T follicular helper cell (primary cell): Measurements from ENCODE around the gene PFKFB4.

Experiments used
- DNase-seq: peaks from one replicate; pipeline ENCODE4 v3.0.0-alpha.2; 2020; ENCODE audit warnings: low read depth
- total RNA-seq, 2 experiments: gene quantifications; one replicate each; lab custom pipeline; 2026; lab: John Stamatoyannopoulos, UW

PFKFB4 gene
- 0.65 to 4.0 reads per million in 2 experiments for total RNA-seq

DNA sequence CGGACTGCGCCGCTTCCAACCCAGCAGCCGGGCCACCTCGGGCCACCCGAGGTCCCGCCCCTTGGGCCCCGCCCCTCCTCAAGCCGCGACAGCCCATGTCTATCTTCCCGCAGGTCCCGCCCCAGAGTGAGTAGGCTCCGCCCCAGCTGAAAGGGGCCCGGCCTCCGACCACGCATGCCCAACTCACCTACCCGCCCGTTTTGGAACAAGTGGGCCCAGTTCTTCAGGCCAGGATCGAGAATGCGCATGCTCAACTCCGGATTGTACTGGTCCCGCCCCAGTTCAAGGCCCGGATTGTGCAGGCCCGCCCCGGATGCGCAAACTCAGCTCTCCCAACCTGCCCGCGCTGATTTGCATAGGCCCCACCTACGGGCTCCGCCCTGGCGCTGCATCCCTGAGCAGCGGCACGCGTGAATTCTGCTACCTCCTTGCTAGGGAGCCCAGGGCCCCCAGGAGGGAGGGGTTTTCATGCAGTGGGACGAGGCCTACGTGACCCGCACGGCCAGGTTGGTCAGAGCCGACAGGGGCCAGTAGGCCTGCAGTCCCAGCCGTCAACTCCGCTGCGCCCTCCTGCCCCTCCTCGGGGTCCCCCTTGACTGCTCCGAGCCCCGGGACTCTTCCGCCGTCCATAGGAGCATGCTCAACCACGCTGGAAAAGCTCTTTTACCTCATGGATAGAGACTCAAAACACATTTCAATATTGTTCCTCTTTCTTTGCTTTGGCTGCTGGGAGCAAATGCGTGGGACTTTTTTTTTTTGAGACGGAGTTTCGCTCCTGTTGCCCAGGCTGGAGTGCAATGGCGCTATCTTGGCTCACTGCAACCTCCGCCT lies at the start of gene PFKFB4:
PFKFB4 (minus strand) TSS at position 8 of the 831 bp plus-strand sequence. CDS start 26 bp downstream, outside the sequence.
- DNase-seq: peak; percentile 99

DNA sequence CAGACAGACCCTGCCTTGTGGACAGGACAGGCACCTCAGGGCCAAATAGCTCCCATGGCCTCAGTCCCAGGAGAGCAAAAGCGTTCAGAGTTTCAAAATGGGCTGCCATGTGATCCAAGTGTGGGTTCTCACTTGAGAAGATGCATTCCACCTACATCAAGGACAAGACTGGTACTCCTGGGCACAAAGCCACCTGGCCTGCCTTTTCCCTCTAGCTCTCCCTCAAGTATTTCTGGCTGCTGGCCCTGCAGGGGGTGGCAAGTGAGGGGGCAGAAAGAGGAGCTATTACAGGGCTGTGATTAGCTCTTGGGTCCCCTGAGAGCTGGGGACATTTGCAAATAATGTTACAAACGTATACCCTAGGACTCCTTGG lies 45.0 kb upstream of the PFKFB4 start:
- no peak for DNase-seq

GRCh38 chr3:48600711-48601621 lies 44.4 kb upstream of the PFKFB4 start:
- no peak for DNase-seq

DNA sequence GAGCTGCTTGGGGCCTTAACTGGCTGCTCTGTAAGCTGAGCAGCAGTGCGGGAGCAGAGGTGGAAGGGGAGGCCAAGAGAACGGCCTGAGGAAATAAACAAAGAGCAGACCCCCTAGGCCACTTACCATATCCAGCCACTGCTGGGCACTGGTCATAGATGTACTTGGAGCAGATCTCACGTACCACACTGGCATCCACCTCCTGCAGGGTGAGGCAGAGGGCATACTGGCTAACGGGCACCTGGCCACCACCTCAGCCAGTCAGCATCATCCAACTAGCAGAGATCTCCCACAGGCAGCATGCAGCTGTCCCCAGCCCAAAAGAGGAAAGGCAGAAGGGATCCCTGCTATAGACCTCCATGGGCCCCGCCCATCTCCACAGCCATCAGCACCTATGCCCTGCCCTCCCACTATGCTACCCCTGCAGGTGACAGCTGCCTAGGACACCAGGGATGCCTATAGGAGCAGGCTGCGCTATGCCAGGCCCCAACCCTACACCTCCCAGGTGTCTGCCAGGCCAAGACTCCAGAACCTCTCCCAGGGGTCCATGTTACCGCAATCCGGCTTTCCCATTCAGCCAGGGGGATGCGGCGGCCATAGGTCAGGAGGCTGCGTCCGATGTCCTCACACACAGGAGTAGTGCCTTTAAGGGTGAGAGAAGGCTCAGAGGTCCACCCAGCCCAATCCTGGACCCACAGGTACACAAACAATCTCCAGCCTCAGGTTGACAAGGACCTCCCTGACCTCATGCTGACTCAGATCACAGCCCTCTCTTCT lies 43.1 kb upstream of the PFKFB4 start:
- no peak for DNase-seq

DNA sequence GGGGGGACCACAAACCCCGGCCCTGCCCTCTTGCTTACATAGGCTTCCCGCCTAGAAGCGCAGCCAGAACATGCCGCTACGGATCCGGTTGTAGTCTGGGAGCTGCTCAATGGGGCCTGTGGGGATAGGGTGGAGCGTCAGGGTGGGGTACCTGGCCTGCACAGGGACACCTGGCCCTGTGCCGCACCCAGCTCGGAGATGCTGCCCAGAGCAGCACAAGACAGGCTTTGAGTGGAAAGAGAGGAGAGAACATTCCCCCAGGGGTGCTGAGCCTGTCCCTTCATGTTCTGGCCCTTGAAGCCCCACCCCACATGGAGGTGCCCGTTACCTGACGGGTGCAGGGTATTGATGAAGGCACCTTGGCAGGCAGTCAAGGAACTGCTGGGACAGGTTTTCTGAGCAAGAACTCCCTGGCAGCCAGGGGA lies 42.5 kb upstream of the PFKFB4 start:
- DNase-seq: no peak

GRCh38 chr3:48598323-48599076 lies 41.9 kb upstream of the PFKFB4 start:
- no peak for DNase-seq

DNA sequence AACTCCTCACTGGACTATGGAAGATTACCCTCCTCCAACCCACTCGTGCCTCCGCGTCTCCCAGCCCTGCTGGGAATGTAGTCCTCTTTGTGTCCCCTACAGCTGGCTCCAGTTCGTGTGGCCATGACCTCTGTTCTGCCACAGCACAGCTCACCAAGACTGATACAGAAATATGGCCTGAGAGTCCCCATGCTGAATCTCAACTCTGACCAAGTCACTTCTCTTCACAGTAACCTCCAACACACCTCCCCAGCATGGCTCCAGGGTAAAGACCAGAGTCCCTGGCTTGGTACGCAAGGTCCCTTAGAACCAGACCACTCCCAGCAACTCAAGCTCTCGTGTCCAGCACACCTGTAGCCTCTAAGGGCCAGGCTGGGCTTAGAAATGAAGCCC lies 40.8 kb upstream of the PFKFB4 start:
- no peak for DNase-seq

DNA sequence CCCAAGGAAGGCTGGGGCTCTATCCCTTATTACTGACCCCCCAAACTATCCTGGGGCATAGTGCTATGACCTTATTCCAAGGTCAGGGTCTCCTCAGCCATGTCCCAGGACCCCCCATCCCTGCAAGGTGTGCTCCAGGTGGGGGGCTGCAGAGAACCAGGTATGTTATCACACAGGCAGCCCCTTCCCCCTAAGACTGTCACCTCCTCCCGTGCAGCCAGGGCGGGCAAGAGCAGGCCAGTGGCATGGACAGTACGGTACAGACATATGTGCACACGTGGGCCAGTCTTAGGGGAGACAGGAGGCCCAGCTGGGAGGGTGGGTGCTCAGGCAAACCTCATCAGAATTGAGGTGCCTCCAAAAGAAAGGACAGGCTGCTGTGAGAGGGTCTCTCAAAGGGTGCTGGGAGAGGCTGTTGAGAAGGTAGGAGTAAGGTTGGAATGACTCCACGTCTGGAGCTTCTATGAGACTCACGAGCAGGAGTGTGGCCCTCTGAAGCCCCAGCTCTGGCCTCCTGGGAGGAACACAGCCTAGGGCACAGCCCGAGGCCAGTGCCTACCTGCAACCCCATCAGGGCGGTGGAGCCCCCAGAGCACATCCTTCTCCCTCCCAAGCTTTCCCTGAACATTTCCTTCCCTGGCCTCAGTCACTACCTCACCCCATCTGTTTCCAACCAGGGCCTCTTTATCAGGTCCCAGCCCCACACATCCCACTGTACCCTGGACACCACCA lies 40.2 kb upstream of the PFKFB4 start:
- DNase-seq: no peak

GRCh38 chr3:48596157-48596556 lies 39.6 kb upstream of the PFKFB4 start:
- no peak for DNase-seq

GRCh38 chr3:48595526-48596121 lies 39.0 kb upstream of the PFKFB4 start:
- DNase-seq: no peak

GRCh38 chr3:48595075-48595525 lies 38.5 kb upstream of the PFKFB4 start, which contains the start of gene COL7A1:
COL7A1 (minus strand) TSS chr3:48595329; CDS start chr3:48595159, 170 bp downstream.
- no peak for DNase-seq

GRCh38 chr3:48594417-48595049 lies 37.9 kb upstream of the PFKFB4 start:
- DNase-seq: no peak

GRCh38 chr3:48593337-48593736 lies 36.7 kb upstream of the PFKFB4 start:
- no peak for DNase-seq

GRCh38 chr3:48592519-48593087 lies 36.0 kb upstream of the PFKFB4 start:
- no peak for DNase-seq

DNA sequence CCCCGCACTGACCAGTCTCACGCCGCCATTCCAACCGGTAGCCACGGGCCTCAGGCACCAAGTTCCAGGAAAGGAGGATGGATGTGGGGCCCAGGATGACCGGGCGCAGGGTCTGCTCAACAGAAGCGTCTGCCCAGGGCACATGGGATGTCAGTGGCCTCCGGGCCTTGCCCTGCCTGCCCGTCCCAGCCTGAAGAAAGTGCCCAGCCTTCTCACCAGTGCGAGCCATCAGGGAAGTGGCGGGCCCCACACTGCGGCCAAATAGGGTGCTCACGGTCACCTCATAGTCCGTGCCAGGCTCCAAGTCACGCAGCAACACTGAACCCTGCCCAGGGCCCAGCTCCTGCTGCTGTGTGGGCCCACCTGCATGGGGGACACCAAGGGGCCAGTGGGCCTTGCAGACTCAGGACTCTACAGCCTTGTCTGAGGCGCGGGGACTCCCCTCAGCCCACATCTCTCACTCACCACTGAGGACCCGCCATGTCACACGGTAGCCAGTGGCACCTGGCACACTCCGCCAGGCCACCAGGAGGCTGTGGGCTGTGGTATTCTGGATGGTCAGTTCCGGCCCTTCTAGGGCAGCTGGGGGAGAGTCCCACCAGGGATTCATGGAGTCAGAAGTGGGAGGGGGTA lies 35.4 kb upstream of the PFKFB4 start:
- DNase-seq: no peak

DNA sequence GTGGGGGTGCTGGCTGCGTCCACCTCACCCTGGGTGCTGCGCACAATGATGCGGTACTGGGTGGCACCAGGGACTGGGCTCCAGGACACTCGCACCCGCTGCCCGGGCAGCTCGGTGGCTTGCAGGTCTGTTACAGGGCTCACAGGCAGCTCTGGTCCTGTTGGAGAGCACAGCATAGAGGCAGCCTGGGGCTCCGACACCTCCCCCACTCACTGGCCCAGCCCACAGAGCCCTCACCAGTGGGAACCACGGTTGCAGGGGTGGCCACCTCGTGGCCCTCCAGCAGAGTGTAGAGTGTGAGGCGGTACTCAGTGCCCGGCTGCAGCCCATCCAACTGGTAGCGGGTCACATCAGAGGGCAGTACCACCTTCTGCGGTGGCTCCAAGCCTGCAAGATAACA lies 34.8 kb upstream of the PFKFB4 start:
- DNase-seq: no peak

- no peak for DNase-seq
These were observed 31.6 kb upstream of the PFKFB4 start for GRCh38 chr3:48588230-48588629.

DNA sequence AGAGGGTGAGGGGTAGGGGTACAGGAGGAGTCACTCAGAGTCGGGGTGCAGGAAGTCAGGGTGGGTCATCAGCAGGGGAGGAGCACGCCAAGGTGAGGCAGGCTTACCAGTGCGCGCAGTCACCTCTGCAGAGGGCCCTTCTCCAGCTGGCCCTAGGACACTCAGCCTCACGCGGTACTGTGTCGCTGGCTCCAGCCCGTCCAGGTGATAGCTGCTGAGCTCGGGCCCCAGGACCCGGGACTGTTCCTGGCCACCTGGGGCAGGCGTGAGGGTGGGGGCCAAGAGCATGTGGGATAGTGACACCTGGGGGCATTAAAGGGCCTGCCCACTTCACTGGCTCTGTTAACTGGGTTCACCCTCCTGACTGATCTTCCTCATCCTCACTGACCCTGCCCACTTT lies 31.1 kb upstream of the PFKFB4 start:
- no peak for DNase-seq

DNA sequence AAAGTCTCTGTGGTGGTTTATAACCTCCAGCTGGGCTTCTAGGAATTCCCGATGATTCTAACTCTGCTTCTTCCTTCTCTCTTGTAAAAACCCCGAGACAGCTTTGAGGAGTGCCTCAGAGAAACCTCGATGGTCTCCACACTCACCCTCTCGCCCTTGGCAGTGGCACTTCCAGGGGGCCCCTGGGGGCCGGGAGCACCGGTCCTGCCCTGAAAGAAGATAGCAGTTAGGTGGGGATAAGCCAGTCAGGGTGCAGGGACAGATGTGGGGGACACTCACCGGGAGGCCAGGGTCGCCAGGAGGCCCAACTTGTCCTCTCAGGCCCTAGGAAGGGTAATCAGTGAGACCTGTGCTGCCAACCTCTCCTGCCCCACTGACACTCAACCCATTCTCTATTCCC lies 28.8 kb upstream of the PFKFB4 start:
- DNase-seq: no peak
